Muscle of arm (tissue), 14 donors: Measurements from ENCODE around the gene MYLK3. TPM values are rescaled to one million over a fixed set of nuclear protein-coding genes. Genes with fewer than 3 reads are reported as not detected.
A peak's percentile ranks its signal among the peaks of the same experiment; 100 is the strongest.
"Not testable (repeated sequence)": the region's sequence is repeated elsewhere in the genome, so short reads cannot be mapped to it uniquely, and the experiment has no call there.

Experiments
- DNase-seq: peaks from one replicate; pipeline ENCODE4 v3.0.0-alpha.2; 2013
- long read RNA-seq, 11 donors: transcript quantifications; one replicate each; lab custom pipeline, GENCODE V29; 2026
- polyA plus RNA-seq, 12 donors: library from polyadenylated mRNA; unstranded; fragments of 120-200 nt; gene quantifications; one replicate each; pipeline ENCODE4 v1.2.1, GENCODE V29; 2013; ENCODE audit not compliant: insufficient read length in 12 of 12

Gene MYLK3
- polyA plus RNA-seq, result 10 to 100 TPM in 9 of 12 donors, 1 to 10 TPM in 2, not detected in 1; 3.4 to 22.2 (median 12.5) TPM
- long read RNA-seq, donor 1, result 0 reads
- long read RNA-seq, donor 2, result 0 reads
- long read RNA-seq, donor 3, partial matches to known transcripts, result 0 of 1 reads
- long read RNA-seq, donor 3, other reads (novel, unspliced or antisense), result 0 of 1 reads
- long read RNA-seq, donor 4, result 0 reads
- long read RNA-seq, donor 5, result 0 reads
- long read RNA-seq, donor 6, result 0 reads
- long read RNA-seq, donor 7, full-length matches to known transcripts, result 1 of 1 reads
- long read RNA-seq, donor 7, partial matches to known transcripts, result 0 of 1 reads
- long read RNA-seq, donor 7, other reads (novel, unspliced or antisense), result 0 of 1 reads
- long read RNA-seq, donor 8, partial matches to known transcripts, result 0 of 1 reads
- long read RNA-seq, donor 8, other reads (novel, unspliced or antisense), result 0 of 1 reads
- long read RNA-seq, donor 9, result 0 reads
- long read RNA-seq, donor 10, full-length matches to known transcripts, result 1 of 1 reads
- long read RNA-seq, donor 10, partial matches to known transcripts, result 0 of 1 reads
- long read RNA-seq, donor 10, other reads (novel, unspliced or antisense), result 0 of 1 reads
- long read RNA-seq, donor 11, result 0 reads

- no peak for DNase-seq
These were observed at the start of gene MYLK3 for GRCh38 chr16:46747777-46748651. Gene MYLK3 (minus strand): TSS chr16:46748344. CDS start chr16:46748193, 151 bp downstream.

GRCh38 chr16:46797501-46797900 lies 49.4 kb upstream of the MYLK3 start:
- DNase-seq, result no peak

- DNase-seq, result no peak
These were observed 48.7 kb upstream of the MYLK3 start for GRCh38 chr16:46796764-46797269.

- DNase-seq, result no peak
These were observed 45.7 kb upstream of the MYLK3 start for GRCh38 chr16:46793841-46794240.

- DNase-seq, result no peak
These were observed 42.6 kb upstream of the MYLK3 start for GRCh38 chr16:46790599-46791270.

- peak; percentile 29 for DNase-seq
These were observed 41.6 kb upstream of the MYLK3 start for GRCh38 chr16:46789499-46790414.

GRCh38 chr16:46788891-46789474 lies 40.8 kb upstream of the MYLK3 start:
- no peak for DNase-seq

GRCh38 chr16:46787909-46788308 lies 39.8 kb upstream of the MYLK3 start:
- no peak for DNase-seq

GRCh38 chr16:46785076-46785845 lies 37.1 kb upstream of the MYLK3 start:
- DNase-seq, result no peak

GRCh38 chr16:46784569-46784968 lies 36.4 kb upstream of the MYLK3 start:
- DNase-seq, result not testable (repeated sequence)

- DNase-seq, result no peak
These were observed 35.7 kb upstream of the MYLK3 start for GRCh38 chr16:46783800-46784199.

GRCh38 chr16:46782320-46782719 lies 34.2 kb upstream of the MYLK3 start:
- DNase-seq, result no peak

GRCh38 chr16:46777804-46778203 lies 29.7 kb upstream of the MYLK3 start:
- no peak for DNase-seq

GRCh38 chr16:46775214-46775613 lies 27.1 kb upstream of the MYLK3 start:
- DNase-seq, result no peak

GRCh38 chr16:46774743-46775177 lies 26.6 kb upstream of the MYLK3 start:
- DNase-seq, result no peak

- DNase-seq, result no peak
These were observed 24.3 kb upstream of the MYLK3 start for GRCh38 chr16:46772463-46772862.

- no peak for DNase-seq
These were observed 20.7 kb upstream of the MYLK3 start for GRCh38 chr16:46768809-46769208.

GRCh38 chr16:46765050-46765449 lies 16.9 kb upstream of the MYLK3 start:
- no peak for DNase-seq

GRCh38 chr16:46763147-46763546 lies 15.0 kb upstream of the MYLK3 start:
- DNase-seq, result no peak
